Activated CD4-positive, CD25-positive, alpha-beta regulatory T cell treated with anti-CD3 and anti-CD28 coated beads, Interleukin-2, amount 50 U/mL, for 16 hours (primary cell): ENCODE data around the gene IL17RC.
"Not testable (repeated sequence)": the region's sequence is repeated elsewhere in the genome, so short reads cannot be mapped to it uniquely, and the experiment has no call there.

Experiments used
- DNase-seq: peaks from one replicate; pipeline ENCODE4 v3.0.0-alpha.2; 2020; ENCODE audit warnings: low read depth, low spot score

IL17RC gene

GRCh38 chr3:9916734-9917680 is at the start of gene IL17RC:
Gene IL17RC, plus strand, starts transcription at chr3:9917098. Its CDS starts 218 bp downstream, at chr3:9917316.
- DNase-seq = no peak

DNA sequence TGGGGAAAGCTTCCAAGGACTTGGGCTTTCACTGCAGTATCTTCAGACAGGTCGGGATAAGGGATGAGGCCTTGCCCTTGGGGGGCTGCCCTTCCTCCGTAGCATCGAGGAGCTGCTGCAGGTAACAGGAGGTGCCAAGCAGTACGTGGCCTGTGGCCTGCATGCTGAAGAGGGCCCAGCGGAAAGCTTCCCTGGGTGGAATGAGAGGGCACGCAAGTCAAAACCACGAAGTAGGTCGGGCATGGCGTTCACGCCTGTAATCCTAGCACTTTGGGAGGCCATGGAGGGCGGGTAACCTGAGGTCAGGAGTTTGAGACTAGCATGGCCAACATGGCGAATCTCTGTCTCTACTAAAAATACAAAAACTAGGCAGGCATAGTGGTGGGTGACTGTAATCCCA is 49.8 kb upstream of the IL17RC start:
- no peak for DNase-seq

- DNase-seq = no peak
Measured at GRCh38 chr3:9869955-9870354, 46.9 kb upstream of the IL17RC start.

GRCh38 chr3:9870978-9871377 is 45.9 kb upstream of the IL17RC start:
- no peak for DNase-seq

DNA sequence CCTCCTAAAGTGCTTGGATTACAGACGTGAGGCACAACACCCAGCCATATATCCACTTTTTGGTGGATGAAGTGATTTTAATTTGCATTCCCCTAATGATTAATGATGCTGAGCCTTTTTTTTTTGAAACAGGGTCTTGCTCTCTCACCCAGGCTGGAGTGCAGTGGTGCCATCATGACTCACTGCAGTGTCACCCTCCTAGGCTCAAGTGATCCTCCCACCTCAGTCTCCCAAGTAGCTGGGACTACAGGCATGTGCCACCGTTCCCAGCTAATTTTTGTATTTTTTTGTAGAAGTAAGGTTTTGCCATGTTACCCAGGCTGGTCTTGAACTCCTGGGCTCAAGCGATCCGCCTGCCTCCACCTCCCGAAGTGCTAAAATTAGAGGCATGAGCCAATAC is 44.8 kb upstream of the IL17RC start:
- DNase-seq = not testable (repeated sequence)

GRCh38 chr3:9875448-9875847 is 41.5 kb upstream of the IL17RC start:
- no peak for DNase-seq

GRCh38 chr3:9876255-9876654 is 40.6 kb upstream of the IL17RC start:
- DNase-seq = not testable (repeated sequence)

- no peak for DNase-seq
Measured at GRCh38 chr3:9876991-9877390, 39.9 kb upstream of the IL17RC start.

- DNase-seq = no peak
Measured at GRCh38 chr3:9878700-9879099, 38.2 kb upstream of the IL17RC start.

GRCh38 chr3:9879830-9880549 is 36.9 kb upstream of the IL17RC start, which contains the start of gene CIDEC:
Gene CIDEC, minus strand, starts transcription at chr3:9880253. Its CDS starts 1,767 bp downstream, at chr3:9878486.
- DNase-seq = no peak

DNA sequence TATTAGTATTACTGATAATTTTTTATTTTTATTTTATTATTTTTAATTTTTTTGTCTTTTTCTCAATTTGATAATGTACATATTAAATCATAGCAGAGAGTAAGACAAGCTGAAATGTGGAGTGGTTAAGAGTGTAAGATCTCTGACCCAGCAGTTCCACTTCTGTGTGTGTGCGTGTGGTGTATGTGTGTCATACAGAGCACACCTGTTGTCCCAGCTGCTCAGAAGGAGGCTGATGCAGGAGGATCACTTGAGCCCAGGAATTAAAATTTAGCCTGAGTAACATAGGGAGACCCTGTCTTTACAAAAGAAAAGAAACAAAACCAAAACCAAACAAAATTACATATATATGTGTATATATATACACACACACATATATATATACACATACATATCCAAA is 35.5 kb upstream of the IL17RC start:
- no peak for DNase-seq

DNA sequence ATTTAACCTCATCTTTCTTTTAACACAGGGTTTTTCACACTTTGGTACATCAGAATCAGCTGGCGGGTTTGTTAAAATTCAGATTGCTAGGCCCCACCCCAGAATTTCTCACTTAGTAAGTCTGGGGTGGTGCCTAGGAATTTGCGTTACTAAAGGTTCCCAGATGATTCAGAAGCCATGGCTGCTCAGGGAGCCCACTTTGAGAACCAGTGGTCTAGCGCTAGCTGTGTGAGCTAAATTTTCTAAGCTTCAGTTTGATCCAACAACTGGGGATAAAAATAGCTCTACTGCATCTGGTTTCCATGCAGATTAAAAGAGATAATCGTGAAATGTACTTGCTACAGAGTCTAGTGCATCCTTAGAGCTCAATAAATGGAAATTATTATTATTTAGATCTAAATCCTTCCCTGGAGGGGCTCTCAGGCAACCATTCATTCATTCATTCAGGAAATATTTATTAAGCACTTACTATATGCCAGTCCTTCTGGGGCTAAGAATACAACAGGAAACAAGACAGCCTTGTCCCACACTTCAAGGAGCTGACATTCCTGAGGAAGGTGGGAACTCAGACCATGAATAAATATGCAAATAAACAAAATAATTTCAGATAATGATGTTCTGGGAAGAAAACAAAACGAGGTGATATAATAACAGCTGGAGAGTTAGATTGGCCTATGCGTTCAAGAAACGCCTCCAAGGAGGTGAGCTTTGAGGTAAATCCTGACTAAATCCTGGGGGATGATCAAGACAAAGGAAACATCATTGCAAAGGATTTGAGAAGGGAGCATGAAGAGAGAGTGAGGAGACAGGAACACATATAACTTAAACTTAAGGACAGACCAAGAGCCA is 33.0 kb upstream of the IL17RC start:
- no peak for DNase-seq

DNA sequence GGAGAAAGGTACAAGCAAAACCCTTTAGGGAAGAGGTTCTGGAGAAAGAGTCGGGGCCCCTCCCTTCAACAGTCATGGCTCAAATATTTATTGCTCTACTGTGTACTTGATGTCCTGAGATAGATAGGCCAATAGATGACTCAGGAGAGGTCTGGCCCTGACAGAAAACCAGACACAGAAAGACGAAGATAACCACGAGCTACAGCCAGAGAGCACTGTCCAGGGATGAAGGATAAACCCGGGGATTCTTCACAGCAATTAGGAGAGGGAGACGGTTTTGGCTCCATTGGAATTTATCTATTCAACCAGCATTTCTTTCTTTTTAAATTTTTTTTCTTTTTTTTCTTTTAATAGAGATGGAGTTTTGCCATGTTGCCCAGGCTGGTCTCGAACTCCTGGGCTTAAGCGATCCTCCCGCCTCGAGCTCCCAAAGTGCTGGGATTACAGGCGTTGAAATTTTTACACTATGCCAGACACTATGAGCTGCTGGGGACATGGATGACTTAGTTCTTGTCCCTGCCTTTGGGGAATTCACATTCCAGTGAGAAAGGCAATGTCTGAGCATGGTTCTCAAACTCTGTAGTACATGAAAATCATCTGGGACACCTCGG is 32.2 kb upstream of the IL17RC start:
- no peak for DNase-seq

GRCh38 chr3:9886328-9886727 is 30.6 kb upstream of the IL17RC start:
- no peak for DNase-seq

DNA sequence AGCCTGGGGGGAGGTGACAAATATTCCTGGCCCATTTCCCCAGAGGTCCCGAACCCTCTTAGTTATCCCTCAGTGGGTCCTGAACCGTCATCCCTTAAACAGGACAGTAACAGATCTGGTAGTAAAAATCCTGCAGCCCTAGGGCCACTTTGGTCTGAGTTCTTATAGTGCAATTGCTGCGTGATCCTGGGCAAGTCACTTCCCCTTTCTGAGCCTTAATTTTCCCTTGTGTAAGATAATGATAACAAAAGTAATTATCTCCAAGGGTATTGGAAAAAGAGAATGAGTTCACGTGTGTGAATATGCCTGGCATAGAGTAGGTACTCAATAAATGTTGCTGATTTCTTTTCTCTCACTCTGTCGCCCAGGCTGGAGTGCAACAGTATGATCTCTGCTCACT is 29.4 kb upstream of the IL17RC start:
- DNase-seq = no peak

GRCh38 chr3:9888540-9888939 is 28.4 kb upstream of the IL17RC start:
- DNase-seq = no peak

DNA sequence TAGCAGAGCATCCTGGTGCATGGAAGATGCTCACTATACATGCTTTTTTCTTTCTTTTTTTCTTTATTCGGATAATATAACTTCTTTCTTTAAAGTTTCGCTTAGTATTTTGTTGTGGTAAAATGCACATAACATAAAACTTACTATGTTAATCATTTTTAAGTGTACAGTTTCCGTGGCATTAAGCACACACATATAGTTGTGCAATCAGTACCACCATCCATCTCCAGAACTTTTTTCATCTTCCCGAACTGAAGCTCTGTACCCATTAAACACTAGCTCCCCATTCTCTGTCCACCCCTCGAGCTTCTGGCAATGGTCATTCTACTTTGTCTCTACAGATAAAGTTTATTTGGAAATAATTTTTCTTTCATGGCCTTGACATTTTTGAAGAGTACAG is 27.5 kb upstream of the IL17RC start:
- DNase-seq = no peak

DNA sequence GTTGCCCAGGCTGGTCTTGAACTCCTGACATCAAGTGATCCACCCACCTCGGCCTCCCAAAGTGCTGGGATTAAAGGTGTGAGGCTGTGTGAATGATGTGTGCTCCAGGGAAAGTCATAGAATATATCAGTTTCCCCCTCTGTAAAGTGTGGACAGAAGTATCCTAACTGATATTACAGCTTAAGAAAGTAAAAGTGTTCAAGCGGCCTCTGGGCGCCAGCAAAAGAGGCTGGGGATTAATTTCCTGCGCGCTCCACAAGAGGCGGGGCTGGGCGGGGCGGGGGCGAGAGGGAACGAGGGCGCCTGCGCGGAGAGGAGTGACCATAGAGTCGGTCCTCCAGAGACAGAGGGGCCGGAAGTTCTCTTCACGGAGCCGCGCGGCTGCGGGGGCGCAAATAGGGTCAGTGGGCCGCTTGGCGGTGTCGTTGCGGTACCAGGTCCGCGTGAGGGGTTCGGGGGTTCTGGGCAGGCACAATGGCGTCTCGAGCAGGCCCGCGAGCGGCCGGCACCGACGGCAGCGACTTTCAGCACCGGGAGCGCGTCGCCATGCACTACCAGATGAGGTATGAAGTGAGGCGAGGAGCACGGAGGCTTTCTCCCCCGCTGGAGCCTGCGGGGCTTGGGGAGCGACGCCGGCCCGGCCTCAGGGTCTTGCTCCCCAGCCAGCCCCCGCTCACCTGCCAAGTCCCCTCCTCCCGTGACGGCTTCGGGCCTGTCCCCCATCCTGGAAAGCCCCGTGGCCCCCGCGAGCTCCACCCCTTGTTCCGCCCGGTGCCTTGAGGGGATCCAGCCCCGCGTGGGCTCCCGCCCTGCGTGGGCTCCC is 26.4 kb upstream of the IL17RC start, which contains the start of gene JAGN1:
JAGN1 (plus strand) TSS at position 362 of the 823 bp plus-strand sequence; CDS start at position 475, 113 bp downstream.
- peak; percentile 76 for DNase-seq

- no peak for DNase-seq
Measured at GRCh38 chr3:9891072-9891622, 25.8 kb upstream of the IL17RC start.

- DNase-seq = no peak
Measured at GRCh38 chr3:9893739-9894138, 23.2 kb upstream of the IL17RC start.
